OCI-LY3 (cell line): ENCODE data around the gene NLRC5.

Experiments used
- EZH2phosphoT487 ChIP-seq: fragments of 200-600 bp; shearing (Covaris generic); IDR thresholded peaks from 2 replicates; pipeline ENCODE4 v1.6.1; 2018; ENCODE audit warnings: antibody characterized with exemption, mixed run types, low read depth
- TF ChIP-seq, protein P1 (sequence below): fragments of 200-600, 300-600 bp; sonication (generic); IDR thresholded peaks from 2 replicates; pipeline ENCODE4 v1.5.1; 2014; ENCODE audit warnings: antibody characterized with exemption, low read length, low read depth

DNA sequence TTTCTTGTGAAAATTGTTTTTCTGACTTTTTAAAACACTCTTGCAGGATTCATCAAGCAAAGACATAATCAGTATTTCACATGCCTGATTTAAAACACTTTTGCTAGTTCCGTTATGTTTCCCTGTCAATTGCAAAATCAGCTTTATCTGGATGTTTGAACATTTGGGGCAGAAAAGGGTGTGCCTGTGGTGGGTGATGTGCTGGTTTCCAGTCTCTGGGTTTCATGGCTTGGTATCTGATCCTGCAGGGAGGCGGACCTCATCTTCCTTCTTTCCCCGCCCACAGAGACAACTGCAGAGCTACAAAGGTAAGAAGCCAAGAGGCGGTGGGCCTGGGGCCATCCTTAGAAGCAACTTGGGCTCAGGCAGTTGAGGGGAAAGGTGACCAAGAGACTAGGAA, 41.8 kb downstream of the NLRC5 start:
- TF ChIP-seq, protein P1, sequence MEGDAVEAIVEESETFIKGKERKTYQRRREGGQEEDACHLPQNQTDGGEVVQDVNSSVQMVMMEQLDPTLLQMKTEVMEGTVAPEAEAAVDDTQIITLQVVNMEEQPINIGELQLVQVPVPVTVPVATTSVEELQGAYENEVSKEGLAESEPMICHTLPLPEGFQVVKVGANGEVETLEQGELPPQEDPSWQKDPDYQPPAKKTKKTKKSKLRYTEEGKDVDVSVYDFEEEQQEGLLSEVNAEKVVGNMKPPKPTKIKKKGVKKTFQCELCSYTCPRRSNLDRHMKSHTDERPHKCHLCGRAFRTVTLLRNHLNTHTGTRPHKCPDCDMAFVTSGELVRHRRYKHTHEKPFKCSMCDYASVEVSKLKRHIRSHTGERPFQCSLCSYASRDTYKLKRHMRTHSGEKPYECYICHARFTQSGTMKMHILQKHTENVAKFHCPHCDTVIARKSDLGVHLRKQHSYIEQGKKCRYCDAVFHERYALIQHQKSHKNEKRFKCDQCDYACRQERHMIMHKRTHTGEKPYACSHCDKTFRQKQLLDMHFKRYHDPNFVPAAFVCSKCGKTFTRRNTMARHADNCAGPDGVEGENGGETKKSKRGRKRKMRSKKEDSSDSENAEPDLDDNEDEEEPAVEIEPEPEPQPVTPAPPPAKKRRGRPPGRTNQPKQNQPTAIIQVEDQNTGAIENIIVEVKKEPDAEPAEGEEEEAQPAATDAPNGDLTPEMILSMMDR, result no peak
- no peak for TF ChIP-seq EZH2phosphoT487
